CD1c-positive myeloid dendritic cell (primary cell): ENCODE results near the gene MEPE.
A peak's percentile ranks its signal among the peaks of the same experiment; 100 is the strongest.

Experiments used
- DNase-seq: peaks from one replicate; pipeline ENCODE4 v3.0.0-alpha.2; 2016; ENCODE audit errors: extremely low spot score

Gene MEPE

DNA sequence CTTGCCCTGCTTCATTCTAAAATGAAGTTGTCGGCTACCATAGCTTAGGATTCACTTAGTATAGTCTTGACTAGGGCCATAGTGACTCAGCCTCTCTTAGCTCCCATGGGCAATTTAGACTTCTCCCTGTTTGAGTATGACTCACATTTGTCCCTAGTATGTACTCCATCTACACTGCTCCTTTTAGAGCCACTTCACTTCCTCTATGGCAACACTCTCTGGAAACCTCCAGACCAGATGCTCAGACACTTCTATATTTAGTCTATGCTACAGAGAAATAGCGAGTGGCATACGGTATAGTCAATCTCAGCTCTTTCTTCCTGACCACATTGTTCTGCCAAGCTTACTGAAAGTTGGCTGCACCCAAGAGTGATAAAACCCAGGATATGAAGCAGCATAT is 11.2 kb downstream of the MEPE start:
- DNase-seq = peak; percentile 78

DNA sequence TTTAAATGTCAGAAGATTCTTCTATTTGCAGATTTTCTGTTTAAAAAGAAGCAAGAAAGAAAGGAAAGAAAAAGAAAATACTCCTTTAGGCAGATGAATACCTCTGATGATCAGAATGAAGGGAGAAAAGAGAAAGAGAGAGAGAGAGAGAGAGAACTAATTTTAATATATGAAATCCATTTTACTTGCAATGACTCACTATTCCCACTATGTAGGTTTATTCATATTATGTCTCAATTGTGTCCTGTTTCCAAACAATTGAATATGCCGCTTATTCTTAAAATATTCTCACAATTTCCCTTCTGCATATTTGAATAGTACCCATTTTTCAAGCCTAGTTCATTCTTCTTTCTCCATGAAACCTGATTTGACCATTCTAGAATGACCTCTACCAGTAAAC is 11.7 kb downstream of the MEPE start:
- DNase-seq = no peak

DNA sequence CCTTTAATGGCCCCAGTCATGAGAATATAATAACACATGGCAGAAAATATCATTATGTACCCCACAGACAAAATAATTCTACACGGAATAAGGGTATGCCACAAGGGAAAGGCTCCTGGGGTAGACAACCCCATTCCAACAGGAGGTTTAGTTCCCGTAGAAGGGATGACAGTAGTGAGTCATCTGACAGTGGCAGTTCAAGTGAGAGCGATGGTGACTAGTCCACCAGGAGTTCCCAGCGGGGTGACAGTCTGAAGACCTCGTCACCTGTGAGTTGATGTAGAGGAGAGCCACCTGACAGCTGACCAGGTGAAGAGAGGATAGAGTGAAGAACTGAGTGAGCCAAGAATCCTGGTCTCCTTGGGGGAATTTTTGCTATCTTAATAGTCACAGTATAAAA is 13.5 kb downstream of the MEPE start:
- no peak for DNase-seq

DNA sequence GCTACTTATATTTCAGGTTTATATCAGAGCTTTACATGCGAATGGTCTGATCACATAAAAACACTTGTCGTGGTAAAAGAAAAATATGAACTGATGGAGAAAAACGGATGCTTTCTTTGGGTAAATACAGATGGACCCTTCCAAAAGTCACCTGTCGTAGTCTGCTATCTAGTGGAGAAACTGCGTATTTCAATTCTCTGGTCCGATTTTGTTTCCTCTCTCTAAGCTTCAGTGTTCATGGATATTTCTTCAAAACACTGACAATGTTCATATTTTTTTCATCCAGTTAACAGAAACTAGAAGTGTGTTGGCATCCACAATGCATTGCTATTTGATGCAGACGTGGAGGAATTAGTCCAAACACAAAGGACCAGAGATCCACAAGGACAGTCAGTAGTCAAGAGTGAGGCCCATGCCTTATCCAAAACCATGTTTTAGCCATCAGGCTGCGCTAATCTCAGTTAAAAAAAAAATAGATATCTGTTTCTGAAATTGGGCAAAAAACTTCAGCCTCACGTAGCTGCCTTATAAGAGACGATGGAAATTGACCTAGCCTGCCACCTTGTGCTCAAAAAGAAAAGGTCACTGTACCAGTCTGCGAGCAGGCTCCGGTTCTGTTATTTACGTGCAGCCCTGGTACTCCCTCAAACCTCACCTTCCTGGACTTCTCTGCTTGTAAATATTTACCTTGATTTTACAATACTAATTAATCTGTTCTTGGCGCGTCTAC is 16.0 kb downstream of the MEPE start:
- DNase-seq = peak; percentile 64

DNA sequence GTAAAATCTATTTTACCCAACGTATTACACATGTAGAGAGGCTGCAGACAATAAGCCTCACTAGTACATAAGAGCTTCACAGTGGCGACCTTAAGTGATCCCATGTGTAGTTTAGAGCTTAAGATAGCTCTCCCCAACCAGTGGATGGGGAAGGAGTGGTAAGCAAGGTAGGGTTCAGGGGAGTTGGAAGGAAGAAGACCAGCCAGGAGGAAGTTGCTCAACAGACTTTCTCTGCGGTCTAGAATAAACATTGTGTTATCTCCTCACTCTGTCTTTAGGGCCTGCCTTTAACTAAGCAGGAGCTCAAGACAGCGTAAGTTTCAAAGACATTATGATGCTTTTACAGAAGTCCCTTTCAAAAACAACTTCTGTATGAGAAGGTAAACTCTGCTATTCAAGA is 16.8 kb downstream of the MEPE start:
- DNase-seq = peak; percentile 48

DNA sequence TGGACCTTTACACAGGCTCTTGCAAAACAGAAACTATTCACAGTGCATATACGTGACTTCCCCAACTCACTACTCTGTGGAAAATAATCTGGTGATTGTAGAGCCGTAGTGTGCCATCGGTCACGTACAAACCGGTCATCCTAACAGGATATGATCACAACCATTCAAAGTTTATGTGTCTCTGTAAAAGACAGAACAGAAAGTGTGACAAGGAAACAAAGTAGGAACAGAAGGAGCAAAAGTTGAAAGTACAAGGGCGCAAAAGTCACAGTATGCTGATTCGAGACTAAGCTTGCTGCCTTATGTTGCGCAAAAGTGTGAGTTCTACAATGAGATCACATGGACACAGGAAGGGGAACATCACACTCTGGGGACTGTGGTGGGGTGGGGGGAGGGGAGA is 18.6 kb downstream of the MEPE start:
- DNase-seq = peak; percentile 85

DNA sequence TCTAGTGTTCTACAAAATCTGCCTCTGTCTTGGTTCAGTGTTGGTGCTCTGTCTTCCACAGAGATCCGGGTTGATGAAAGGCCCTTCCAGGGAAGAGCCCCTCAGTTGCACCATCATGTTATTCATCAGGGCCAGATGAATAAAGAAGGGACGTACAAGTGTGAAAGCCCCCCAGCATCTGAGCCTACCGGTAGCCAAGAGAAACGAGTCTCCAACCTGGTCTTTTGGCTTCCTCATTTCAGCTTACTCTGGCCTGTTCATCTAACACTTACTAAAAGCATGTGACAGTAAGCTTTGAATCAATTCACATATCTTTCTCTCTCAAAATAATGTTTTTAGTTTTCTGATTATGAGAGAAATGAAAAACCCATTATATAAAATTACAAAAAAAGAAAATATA is 19.2 kb downstream of the MEPE start:
- peak; percentile 34 for DNase-seq

DNA sequence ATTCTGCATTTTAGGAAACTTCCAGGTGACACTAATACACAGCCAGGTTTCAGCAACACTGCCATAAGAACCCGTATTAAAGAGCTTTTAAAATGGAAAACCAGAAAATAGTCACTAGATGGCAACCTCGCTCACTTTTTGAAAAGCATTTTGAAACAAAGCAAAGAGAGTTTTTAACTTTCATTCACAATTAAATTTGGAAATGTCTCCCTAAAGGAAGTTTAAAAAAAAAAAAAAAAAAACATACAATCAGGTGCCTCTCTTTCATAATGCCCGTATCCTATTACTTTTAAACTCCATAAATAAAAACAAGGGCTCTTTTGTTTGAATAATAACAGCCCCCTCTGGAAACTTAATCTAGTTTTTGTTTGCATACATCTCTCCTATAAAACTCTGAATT is 20.3 kb downstream of the MEPE start:
- peak; percentile 70 for DNase-seq

DNA sequence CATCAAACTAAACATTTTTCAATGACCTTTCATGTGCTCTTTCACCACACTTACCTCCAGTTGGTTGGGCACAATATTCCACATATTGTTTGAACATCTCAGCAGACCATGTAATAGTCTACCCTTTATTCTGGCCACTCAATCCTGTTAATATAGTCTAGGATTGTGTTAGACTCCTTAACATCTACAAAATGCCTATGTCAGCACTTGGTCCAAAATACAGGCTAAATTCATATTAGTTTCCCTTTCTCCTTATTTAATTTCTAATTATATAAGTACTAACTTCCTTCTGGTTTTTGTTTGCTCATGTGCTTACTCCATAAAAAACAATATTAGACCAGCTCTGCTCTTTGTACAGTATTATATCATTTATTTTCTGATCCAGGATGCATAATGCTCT is 21.1 kb downstream of the MEPE start:
- DNase-seq = no peak

DNA sequence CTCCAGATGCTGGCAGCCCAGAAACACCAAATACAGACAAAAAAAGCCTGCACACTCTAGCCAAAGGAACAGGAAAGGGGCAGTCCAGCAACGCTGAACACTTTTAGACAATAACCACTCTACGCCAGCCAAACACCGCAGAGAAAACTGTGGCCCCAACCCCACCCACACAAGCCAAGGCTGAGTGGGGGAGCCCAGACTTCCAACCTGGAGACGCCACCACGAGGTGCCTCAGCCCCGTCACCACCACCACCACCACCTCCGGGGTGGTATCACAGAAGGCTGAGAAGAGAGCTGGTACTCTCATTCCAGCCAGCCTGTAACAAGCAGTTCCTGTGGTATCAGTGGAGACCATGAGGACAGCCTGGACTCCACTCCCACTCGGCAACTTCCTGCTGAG is 22.8 kb downstream of the MEPE start:
- DNase-seq = no peak

DNA sequence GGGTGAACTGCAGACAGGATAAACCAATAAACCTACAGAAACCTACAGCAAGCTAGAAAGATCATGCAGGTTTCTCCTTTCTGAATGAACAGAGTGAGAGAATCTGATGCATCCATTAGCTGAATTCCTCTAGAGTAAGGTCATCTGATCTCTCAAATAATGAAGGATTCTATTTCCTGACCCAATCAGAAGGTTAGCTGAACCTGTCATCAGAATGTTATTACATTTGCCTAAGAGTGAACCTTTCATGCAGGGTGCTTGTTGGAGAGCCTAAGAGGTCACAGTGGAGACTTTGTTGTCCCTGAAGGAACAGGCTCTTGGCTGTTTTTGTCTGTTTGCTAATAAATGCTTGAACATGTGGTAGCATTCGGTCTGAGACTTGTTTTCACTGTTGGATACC is 24.0 kb downstream of the MEPE start:
- no peak for DNase-seq

DNA sequence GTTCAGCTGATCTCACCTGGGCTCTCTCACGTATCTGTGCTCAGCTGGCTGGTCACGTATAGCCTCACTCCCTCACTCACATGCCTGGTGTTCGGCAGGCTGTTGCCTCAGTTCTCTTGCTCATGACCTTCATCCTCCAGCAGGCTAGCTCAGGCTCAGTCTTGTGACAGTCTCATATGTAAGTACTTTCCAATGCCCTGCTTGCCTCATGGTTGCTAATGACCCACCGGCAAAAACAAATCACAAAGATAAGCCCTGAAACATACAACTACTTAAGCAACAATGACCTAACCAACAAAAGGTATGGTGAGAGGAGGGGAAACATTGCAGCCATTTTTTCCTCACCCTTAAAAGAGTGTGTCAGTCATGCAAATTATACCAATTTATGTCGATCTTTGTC is 25.0 kb downstream of the MEPE start:
- no peak for DNase-seq

DNA sequence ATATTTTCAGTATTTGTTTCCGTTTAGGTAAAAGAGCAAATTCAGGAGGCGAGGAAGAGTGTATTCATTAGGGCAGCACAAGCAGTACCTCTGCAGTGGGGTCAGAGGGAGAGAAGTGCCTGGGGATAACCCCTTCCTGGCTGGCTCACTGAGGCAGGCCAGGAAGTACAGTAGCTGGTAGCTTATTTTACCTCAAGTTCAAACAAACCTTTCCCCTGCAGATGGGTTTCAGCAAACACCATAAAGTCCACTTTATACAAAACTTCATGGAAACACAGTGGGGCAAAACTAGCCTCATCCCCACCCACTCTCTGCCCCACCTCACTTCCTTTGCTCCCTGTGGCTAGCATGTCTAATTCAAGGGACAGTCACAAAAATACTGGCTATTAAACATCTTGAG is 29.5 kb downstream of the MEPE start:
- DNase-seq = no peak

DNA sequence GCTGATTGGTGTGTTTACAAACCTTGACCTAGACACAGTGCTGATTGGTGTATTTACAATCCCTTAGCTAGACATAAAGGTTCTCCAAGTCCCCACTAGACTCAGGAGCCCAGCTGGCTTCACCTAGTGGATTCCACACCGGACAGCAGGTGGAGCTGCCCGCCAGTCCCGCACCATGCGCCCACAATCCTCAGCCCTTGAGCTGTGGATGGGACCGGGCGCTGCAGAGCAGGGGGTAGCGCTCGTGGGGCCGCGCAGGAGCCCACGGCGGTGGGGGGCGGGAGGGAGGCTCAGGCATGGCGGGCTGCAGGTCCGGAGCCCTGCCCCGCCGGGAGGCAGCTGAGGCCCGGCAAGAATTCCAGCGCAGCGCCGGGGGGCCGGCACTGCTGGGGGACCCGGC is 30.7 kb downstream of the MEPE start:
- no peak for DNase-seq

DNA sequence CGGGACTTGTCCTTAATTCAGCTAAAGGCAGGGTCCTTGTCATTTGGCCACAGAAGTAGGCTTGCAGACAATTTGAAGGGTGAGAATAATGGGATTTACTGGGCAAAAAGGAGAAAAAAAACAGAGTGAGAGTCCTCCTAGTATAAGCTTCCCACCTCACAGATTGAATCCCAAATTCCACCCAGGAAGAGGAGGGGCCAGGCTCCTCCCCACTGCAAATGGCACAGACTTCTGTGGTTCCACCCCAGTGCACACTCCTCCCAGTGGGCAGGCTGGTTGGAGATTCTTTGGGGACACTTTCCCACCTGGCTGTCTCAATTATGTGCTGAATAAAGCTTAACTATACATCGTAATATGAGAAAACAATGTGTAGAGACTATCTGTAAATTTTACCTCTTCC is 31.6 kb downstream of the MEPE start:
- DNase-seq = no peak

DNA sequence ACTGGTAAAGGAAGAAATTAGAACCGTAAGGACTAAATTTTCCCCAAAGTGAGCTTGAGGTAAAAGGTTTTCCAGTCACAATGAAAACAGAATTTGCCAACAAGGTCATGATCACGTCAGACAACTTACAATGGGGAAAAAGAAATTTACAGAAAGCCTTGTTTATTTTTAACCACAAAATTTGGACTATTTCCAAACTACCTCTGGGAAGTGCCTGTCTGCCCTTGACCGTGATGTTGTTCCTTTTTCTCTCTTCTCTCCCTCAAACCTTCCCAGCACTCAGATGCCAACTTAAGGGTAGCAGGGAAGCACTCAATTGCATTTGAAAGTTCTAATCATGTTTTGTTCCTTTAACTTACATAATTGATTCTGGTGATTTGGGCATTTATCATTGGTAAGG is 32.5 kb downstream of the MEPE start:
- no peak for DNase-seq

DNA sequence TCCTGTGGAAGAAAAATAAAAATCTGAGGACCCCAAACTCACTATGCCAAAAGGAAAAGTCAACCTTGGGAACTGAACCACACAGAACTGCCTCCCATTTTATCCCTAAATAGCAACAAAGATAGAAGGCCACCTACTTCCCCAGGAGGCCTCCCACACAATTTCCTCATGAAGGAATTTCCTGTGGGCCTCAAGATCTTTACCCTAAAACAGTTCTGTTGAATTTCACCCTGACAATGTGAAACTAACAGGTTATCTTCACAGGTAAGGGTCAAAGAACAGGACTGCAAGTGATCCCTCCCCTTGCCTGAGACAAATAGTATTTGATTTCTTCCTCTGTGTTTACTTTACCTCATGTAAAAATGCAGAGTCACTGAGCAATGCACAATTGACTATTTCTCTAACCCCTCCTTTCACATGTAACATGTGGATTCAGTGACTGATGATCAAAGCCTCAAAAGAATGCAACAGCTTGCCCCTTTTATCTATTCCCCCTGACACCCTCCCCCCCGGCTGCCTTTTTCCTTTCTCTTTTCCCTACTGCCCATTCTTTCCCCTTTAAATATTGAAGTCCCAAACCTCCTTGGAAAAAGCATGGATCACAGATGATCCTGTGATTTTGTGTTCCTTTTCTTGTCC is 33.3 kb downstream of the MEPE start:
- no peak for DNase-seq

DNA sequence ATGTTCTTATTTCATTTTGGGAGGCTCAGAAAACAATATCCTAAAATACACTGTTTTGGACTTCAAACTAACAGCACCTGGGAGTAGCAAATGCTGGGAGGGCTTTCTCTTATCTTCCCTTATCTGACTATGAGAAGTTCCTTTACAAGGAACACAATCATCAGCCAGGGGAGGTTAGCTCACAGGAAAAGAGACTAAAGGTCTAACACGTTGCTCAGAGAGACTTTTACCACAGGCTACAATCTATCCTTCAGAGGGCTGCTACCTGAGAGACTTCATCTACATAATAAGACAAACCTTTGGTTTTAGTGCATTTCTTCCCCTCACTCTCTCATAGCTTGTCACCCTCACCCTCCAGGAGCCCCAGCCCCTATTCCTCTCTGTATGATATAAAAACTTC is 35.8 kb downstream of the MEPE start:
- no peak for DNase-seq

DNA sequence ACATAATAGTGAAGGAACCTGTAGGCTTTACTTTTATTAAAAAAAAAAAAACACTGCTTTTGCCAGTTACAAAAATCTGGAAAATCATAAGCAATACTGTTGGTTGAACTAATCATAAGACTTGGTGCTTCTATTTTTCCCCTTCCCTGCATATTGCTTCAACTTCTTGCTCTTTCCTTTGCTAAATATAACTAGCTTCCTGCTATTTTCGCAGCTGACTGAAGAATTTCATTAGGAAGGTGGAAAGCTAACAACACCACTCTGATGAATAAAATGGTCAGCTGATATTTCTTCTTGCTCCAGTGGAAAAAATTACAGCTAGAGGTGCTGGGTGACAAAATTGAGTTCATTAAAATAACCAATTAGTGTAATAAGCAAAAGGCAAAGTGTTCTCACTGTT is 39.3 kb downstream of the MEPE start:
- no peak for DNase-seq

DNA sequence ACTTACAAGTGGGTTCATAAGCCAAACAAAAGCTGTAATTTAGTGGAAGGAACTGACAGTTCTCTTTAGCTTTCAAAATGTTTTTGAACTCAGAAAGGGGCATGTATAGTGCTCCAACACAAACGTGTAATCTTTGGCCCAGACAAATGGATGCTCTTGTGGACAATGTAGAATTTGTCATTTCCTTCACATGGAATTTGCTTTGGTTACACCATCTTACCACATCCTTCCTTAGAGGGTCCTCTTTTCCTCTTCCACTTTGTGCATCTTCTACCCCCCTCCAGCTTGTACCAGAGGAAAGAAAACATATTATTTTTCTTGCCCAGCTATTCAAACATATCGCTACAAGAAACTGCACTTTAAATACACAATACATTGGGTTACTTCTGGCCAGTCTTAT is 42.4 kb downstream of the MEPE start:
- DNase-seq = no peak

DNA sequence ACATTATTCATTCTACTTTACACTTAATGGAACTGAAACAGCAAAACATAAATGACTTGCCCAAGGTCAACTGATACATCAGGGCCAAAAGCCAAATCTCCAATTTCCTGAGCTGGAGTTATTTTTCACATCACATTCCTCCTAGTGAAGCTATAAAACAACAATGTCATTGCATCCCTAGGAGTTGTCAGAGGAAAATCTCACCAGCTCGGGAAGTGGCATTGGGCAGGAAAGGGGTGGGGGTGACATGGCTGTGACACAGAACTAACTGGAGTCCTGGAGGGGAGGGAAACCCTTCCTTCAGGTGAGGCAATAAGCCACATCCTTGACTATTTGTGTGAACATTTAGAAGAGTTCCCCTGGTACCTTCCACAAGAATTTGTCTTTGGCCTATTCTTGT is 47.3 kb downstream of the MEPE start:
- DNase-seq = no peak

DNA sequence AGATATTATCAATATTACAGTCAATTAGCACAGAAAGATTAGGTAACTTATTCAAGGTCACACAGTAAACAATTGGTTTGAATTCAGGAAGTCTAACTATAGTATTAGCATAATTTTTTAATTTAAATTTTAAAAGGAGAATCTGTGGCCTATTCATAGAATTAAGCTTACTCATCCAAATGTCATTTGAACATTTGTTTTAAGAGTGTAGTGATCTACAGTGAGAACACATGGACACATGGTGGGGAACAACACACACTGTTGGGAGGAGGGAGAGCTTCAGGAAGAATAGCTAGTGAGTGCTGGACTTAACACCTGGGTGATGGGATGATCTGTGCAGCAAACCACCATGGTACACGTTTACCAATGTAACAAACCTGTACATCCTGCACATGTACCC is 48.3 kb downstream of the MEPE start:
- no peak for DNase-seq

DNA sequence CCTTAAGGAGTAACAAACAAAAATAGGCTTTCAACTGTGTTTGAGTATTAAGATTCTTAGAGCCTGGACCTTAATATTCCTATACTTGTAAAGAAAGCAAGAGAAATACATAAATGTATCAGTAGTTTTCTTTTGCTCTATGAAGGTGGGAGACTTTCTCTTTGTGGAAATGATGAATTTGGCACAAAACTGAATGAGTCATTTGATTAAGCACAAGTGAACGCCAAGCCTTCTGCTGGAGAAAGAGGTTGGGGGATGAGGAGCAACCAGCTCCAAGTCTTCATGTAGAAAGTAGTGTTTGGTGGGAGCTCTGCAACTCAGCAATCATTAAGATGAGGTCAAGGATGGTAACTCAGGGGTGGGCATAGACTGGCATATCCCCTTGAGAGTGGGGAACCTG is 49.6 kb downstream of the MEPE start:
- DNase-seq = no peak

DNA sequence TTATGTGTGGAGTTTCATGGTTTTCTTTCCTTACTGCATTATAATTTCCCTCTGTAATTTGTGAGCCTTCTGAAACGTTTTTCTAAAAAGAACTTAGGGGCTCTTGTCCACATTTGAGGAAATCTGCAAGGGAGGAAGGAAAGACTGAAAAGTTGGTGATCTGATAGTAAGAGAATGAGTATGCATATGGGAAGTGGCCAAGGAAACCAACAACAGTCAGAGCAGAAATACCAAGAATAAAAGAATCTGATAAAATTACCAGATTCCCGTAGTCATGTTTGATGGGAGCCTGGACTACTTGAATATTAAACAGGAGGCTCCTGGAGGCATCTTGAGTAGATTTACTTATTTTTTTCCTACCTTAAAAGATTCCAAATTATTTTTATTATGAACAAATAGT is 50.1 kb downstream of the MEPE start:
- DNase-seq = no peak
